Activated T-cell treated with anti-CD3 and anti-CD28 coated beads, Interleukin-2, amount 50 U/mL, for 72 hours (primary cell): Measurements from ENCODE around the gene FADS6. TPM values are rescaled to one million over a fixed set of nuclear protein-coding genes. Genes with fewer than 3 reads are reported as not detected.
A peak's percentile ranks its signal among the peaks of the same experiment; 100 is the strongest.

Source experiments
- ATAC-seq, 2 donors: fragments of 150-1000 bp; cut with Tn5 transposase; replicated peaks in 1 of 2; 2 replicates each; pipeline ENCODE4 v1.10.0; 2021; ENCODE audit warnings: moderate library complexity in 2 of 2, mild to moderate bottlenecking in 1 of 2
- DNase-seq, 2 donors: peaks; one replicate each; pipeline ENCODE4 v3.0.0; 2021 to 2022; ENCODE audit warnings: mixed read lengths in 1 of 2
- H3K27ac Mint-ChIP-seq: one replicate; pipeline ENCODE4 v1.8.0; 2022; ENCODE audit warnings: mild to moderate bottlenecking, moderate library complexity, mixed read lengths
- H3K27me3 Mint-ChIP-seq: one replicate; pipeline ENCODE4 v1.8.0; 2022; ENCODE audit warnings: low read depth, mixed read lengths
- H3K36me3 Mint-ChIP-seq, 2 donors: one replicate each; pipeline ENCODE4 v1.8.0; 2022; ENCODE audit warnings: mixed read lengths in 2 of 2, mild to moderate bottlenecking in 1 of 2; ENCODE audit not compliant: insufficient read depth in 2 of 2
- H3K4me1 Mint-ChIP-seq: one replicate; pipeline ENCODE4 v1.8.0; 2022; ENCODE audit warnings: low read depth, mixed read lengths
- H3K4me3 Mint-ChIP-seq, 2 donors: one replicate each; pipeline ENCODE4 v1.8.0; 2022; ENCODE audit warnings: mild to moderate bottlenecking in 2 of 2, mixed read lengths in 2 of 2, moderate library complexity in 2 of 2
- H3K9me3 Mint-ChIP-seq, 2 donors: one replicate each; pipeline ENCODE4 v1.8.0; 2022; ENCODE audit warnings: mixed read lengths in 2 of 2
- total RNA-seq, 2 donors: library from RNA; stranded (reverse); gene quantifications; one replicate each; pipeline ENCODE4 v1.2.3, GENCODE V29; 2022

FADS6 gene
- total RNA-seq, 2 donors from 2014 or later: not detected

DNA sequence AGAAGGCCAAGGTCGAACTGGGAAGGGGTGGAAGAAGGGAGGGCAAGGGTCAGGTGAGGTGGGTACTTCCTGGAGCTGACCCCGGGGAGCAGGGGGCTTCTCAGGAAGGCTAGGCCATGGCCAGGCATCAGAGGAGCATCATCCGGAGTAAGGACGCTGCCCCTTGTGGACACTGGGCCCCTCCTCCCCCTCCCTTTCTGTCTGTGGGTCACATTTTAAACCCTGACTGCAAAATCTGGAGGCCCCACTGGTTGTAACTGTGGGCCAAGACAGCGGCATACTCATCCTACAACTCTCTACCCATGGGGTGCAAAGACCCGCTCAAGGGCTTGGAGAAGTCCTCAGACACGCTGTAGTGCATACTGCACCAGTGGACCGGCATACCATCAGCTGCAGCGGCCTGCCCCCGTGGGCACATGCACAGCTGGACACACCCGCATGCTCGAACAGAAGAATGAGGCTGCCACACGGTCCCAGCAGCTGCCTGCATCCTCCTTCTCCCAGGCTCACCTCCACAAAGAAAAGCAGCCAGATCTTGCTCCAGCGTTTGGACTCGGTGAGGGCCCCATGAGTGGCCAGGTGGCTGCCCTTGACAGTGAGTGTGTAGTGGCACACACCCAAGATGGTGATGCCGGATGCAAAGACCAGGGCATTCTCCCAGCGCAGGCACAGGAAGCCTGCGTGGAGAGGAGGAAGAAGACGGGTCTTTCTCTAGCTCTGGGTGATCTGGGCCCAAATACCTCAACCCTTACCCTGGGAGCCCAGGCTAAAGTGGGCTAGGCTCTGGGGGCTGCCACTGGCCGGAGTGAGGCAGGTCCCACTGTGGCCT, 1.2 kb downstream of the FADS6 start:
- H3K9me3 Mint-ChIP-seq: no peaks in the 10 kb centered on the region
- ATAC-seq: no peak
- no peak overlapping the region for H3K27ac Mint-ChIP-seq
- peaks cover 0 to 1% of the 10 kb centered on the region in 2 donors for H3K36me3 Mint-ChIP-seq
- no peak for DNase-seq
- H3K4me3 Mint-ChIP-seq: no peak overlapping the region
- peaks cover 27% of the 10 kb centered on the region for H3K27me3 Mint-ChIP-seq
- H3K4me1 Mint-ChIP-seq: no peaks in the 10 kb centered on the region

DNA sequence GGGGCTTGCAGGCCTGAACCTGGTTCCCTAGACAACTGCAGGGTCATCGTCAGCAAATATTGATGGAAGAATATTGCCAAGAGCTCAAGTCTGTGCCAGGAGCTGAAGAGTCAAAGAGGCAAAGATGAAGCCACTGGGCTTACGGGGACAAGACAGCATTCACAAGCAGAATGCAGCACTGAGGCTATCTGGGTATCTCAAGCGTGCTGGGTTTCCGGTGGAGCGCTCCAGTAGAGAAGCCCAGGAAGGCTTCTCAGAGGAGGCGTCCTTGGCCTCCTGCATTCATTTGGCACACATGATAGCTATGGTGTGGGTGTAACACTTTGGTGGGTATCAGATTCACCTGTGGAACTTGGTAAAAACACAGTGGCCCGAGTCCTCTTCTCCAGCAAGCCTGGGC, 2.9 kb downstream of the FADS6 start:
- Mint-ChIP-seq H3K4me3 (no peak overlapping the region), H3K4me1 (no peaks in the 10 kb centered on the region), H3K36me3 (peaks cover 0 to 1% of the 10 kb centered on the region in 2 donors), H3K27me3 (peaks cover 15% of the 10 kb centered on the region), H3K27ac (no peak overlapping the region), H3K9me3 (no peaks in the 10 kb centered on the region)
- DNase-seq (no peak), ATAC-seq (no peak)

DNA sequence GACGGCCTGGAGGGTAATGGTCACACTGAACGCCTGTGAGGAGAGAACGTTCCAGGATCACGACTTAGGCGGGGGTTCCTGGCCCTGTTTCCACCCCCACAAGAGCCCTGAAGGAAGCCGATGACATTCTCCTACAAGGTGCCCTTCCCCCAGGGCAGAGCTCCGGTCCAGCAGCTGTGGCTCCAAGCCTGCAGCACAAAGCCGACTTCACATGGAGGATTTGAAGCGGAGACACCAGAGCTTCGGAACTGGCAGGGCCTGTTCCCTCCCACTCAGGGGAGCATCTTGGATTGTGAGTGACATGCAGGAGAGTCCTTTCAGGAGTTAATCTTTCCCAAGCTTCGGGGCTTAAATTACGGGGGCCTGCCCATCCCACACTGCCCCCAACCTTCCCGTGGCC, 5.0 kb downstream of the FADS6 start:
- DNase-seq (no peak), ATAC-seq (no peak)
- H3K36me3 Mint-ChIP-seq: no peaks in the 10 kb centered on the region
- no peak overlapping the region for H3K27ac Mint-ChIP-seq
- no peaks in the 10 kb centered on the region for H3K27me3 Mint-ChIP-seq
- no peak overlapping the region for H3K4me3 Mint-ChIP-seq
- no peaks in the 10 kb centered on the region for H3K4me1 Mint-ChIP-seq
- no peaks in the 10 kb centered on the region for H3K9me3 Mint-ChIP-seq

DNA sequence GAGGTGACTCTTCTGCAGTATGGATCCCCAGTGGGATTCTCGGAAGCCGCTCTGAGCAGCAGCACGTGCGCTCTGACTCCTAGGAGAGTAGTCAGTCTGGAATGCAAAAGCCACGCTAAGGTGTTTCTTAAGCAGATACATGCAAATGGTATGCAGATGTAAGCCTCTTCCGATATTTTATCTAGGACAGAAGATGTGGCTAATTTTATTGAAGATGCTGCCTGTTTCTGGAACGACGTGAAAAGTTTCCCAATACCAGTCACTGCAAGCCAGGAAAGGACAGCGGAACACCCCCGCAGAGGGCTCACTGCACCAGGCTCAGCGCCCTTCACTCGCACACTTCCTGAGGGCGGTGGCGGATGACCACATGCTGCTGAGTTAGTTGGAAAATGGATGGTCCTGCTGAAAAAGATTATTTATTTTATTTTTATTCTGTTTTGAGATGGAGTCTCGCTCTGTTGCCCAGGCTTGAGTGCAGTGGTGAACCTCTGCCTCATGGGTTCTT, 10.1 kb downstream of the FADS6 start:
- no peaks in the 10 kb centered on the region for H3K36me3 Mint-ChIP-seq
- ATAC-seq (no peak), DNase-seq (no peak)
- no peaks in the 10 kb centered on the region for H3K27me3 Mint-ChIP-seq
- no peaks in the 10 kb centered on the region for H3K4me1 Mint-ChIP-seq
- H3K27ac Mint-ChIP-seq: no peak overlapping the region
- H3K9me3 Mint-ChIP-seq: no peaks in the 10 kb centered on the region
- H3K4me3 Mint-ChIP-seq: no peak overlapping the region

DNA sequence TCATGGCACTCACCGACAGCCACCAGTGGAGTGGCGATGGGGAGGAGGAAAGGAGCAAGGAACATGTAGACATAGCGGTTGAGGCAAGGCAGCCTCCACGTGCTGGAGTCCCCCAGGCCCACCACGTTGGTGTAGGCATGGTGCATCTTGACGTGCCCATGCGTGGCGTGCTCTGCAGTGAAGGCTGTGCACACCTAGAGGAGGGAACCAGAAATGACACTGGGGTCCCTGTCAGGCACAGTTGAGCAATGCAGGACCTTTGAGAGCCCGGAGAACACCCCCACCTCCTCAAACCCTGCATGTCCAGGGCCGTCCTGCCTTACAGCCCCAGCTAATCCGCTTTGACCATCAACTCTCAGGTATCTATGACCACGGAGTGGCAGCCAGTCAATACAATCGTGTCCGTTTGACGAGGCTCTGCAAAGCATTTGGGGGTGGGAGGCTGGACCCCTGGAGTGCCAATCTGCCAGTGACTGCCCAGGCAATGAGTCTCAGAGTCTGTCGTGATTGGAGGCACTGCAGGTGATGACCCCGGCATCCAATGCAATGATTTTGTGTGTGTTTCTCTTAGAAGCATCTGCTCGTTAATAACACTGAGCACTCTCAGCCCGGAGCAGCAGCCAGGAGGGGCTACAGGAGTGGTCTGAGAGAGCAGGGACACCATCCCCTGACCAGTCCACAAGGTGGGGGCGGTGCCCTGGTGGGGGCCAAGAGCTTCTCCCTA, 10.8 kb downstream of the FADS6 start:
- Mint-ChIP-seq H3K36me3 (no peaks in the 10 kb centered on the region), H3K27ac (no peak overlapping the region), H3K4me3 (no peak overlapping the region), H3K27me3 (no peaks in the 10 kb centered on the region), H3K4me1 (no peaks in the 10 kb centered on the region), H3K9me3 (no peaks in the 10 kb centered on the region)
- ATAC-seq (no peak), DNase-seq (no peak)

DNA sequence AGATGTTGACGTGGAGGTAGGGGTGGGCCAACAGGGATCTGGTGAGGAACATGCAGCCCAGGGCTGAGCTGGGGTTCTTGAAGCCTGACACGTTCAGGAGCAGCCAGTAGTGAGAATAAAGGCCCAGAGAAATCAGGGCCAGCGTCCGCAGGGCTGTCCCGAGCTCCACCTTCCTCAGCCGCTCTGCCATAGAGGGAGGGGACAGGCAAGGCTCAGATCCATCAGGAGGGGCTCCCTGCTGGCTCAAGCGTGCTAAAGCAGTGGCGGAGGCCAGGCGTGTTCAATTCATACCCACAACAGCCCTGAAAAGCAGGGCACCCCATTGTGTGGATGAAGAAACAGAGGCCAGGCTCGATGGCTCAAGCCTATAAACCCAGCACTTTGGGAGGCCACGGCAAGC, 12.4 kb downstream of the FADS6 start:
- Mint-ChIP-seq H3K27me3 (no peaks in the 10 kb centered on the region), H3K9me3 (no peaks in the 10 kb centered on the region), H3K27ac (no peak overlapping the region), H3K36me3 (no peaks in the 10 kb centered on the region), H3K4me1 (no peaks in the 10 kb centered on the region), H3K4me3 (no peak overlapping the region)
- no peak for ATAC-seq
- no peak for DNase-seq

DNA sequence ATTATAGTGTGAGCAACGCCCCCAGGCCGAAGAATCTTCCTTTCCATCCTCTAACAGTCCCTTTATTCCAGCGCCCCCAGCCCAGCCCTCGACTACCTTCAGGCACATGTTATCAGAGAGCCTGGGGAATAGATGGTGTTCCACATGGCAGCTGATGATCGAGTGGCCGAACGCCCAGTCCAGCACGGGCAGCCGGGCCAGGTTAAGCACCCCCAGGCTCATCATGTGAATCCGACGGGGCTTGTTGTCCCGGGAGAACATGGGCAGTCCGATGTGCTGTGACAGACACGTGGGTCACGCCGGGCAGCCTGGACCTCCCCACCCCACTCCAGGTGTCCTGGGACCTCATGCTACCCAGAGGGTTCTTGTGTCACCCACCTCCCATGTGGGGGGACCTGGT, 14.1 kb downstream of the FADS6 start:
- peaks cover 11% of the 10 kb centered on the region for H3K4me1 Mint-ChIP-seq
- no peaks in the 10 kb centered on the region for H3K27me3 Mint-ChIP-seq
- ATAC-seq (no peak), DNase-seq (no peak)
- no peak overlapping the region for H3K27ac Mint-ChIP-seq
- H3K36me3 Mint-ChIP-seq: no peaks in the 10 kb centered on the region
- no peak overlapping the region for H3K4me3 Mint-ChIP-seq
- no peaks in the 10 kb centered on the region for H3K9me3 Mint-ChIP-seq

DNA sequence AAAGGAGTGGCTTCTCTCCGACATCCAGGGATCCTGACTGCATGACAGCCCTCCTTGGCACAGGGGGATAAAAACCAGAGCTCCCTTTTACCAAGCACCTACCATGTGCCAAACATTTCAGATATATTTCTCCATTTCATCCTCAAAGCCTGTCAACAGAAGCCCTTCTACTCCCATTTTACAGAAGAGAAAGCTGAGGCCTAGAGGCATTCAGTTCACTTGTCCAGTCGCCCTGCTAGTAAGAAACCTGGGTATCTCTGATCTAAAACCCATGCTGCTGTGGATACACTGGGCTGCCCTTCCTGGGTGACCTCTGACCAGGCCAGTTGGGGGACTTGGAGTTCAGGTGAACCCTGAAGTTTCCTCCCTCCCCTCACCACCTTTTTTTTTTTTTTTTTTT, 14.8 kb downstream of the FADS6 start:
- H3K4me1 Mint-ChIP-seq: peaks cover 16% of the 10 kb centered on the region
- H3K27ac Mint-ChIP-seq: no peak overlapping the region
- no peaks in the 10 kb centered on the region for H3K27me3 Mint-ChIP-seq
- peaks cover 0 to 2% of the 10 kb centered on the region in 2 donors for H3K36me3 Mint-ChIP-seq
- no peaks in the 10 kb centered on the region for H3K9me3 Mint-ChIP-seq
- ATAC-seq (no peak), DNase-seq (no peak)
- H3K4me3 Mint-ChIP-seq: no peak overlapping the region

DNA sequence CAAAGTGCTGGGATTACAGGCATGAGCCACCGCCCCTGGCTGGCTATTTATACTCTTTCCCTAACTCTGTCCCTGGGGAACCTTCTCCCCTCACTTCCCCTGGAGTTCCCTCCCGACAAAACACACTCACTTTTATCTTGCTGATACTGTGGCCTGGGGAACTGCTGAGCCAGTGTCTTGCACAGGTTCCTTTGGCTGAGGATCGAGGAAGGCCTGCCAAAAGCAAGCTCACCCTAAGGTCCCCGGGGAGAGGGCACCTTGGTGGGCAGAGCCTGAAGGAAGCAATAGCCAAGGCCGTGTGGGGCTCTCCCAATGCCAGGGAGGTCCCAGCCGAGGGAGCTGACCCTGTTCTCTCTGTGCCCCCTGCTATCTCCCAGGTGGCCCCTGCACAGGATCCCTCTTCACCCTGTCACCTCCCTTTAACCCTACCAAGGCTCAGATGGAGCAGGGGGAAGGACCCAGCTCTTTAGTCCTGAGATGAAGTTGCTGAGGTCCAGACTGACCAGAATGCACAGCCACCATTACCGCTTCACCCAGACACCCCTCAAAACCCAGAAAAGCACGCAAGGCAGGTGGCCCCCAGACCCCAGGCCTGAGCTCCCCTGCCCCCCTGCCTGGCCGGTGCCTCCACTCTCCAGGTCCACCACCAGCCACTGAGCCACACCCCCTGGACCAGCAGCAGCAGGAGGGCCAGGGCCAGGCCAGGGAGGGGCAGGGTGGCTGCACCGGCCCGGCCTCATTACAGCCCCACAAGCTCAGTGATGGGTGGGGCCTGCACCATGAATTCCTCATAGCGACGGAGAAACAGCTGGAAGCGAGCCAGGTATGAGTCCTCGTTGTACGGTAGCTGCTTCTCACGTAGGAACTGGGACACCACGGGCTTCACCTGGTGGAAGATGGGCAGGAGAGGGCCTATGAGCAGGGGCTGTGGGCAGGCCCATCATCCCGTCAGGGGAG, 15.6 kb downstream of the FADS6 start:
- peaks cover 18% of the 10 kb centered on the region for H3K4me1 Mint-ChIP-seq
- ATAC-seq (no peak), DNase-seq (no peak)
- H3K36me3 Mint-ChIP-seq: peaks cover 0 to 2% of the 10 kb centered on the region in 2 donors
- no peak overlapping the region for H3K27ac Mint-ChIP-seq
- no peaks in the 10 kb centered on the region for H3K27me3 Mint-ChIP-seq
- no peaks in the 10 kb centered on the region for H3K9me3 Mint-ChIP-seq
- H3K4me3 Mint-ChIP-seq: no peak overlapping the region

DNA sequence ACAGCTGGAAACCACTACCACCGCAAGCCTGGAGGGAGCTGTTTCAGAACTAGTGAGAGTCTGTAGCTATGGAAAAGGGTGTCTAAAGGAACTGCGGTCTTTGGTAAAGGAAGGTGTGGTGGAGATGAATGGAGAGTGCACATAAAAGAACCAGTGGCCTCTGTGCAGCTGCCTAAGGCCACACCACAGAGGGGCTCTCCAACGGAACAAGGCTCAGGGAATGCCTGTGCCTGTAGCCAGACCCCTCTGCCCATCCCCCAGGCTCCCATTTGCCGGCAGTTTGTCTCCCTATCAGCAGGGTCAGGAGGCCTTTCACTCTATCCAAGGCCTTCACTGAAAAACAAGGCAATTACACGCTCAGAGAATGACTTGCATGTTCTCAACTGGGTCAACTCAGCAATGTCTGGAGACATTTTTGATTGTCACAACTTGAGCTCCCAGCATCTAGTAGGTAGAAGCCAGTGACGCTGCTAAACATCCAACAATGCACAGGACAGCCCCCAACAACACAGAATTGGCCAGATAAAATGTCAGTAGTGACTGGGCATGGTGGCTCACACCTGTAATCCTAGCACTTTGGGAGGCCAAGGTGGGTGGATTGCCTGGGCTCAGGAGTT, 17.3 kb downstream of the FADS6 start:
- no peaks in the 10 kb centered on the region for H3K27me3 Mint-ChIP-seq
- ATAC-seq (no peak), DNase-seq (no peak)
- peaks cover 33% of the 10 kb centered on the region for H3K4me1 Mint-ChIP-seq
- H3K4me3 Mint-ChIP-seq: no peak overlapping the region
- H3K27ac Mint-ChIP-seq: no peak overlapping the region
- H3K9me3 Mint-ChIP-seq: no peaks in the 10 kb centered on the region
- H3K36me3 Mint-ChIP-seq: peaks cover 4% of the 10 kb centered on the region in 2 donors

DNA sequence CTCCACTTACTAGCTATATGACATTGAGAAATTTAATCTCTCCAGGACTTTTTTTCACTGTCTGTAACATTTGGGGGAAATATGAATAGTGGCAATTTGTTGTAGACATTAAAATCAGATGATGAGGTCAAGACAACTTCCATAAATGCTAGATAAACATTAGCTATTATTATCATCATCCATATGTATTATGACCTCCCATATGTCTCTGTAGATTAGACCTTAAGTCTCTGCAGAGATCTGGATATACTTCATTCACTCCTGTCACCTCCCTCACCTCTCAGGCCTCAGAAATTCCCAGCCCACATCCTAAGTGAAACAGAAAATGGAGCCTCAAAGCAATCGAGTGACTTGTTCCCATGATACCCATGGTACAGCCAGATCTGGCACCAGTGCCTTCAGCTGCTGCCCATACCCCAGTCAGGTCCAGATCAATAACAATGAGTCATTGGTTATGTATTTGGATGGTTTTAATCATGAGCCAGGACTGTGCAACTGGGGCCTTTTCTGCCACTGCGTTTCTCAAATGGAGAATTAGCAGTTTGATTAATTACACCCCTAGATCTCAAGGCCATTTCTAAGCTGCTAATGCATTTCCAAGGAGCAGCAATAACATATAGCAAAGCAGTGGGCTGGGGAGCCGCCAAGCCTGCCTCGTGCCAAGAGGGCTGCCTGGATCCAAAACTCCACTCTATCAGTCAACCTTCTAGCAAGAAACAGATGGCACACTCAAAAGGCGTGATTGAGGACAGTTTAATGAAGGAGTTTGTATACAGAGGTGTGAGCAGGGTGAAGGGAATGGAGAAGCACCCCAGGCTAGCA, 18.1 kb downstream of the FADS6 start:
- no peaks in the 10 kb centered on the region for H3K27me3 Mint-ChIP-seq

DNA sequence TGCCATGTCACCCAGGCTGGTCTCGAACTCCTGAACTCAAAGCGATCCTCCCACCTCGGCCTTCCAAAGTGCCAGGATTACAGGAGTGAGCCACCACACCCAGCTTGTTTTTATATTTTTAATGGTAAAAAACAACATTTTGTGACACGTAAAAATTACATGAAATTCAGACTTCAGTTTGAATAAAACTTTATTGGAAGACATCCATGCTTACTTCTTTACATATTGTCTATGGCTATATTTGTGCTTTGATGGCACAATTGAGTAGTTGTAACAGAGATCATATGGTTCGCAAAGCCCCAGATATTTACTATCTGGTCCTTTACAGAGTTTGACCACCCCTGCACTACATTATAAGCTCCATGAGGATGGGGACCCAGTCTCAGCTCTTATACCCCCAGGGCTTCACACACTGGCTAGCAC, 18.8 kb downstream of the FADS6 start:
- peaks cover 36% of the 10 kb centered on the region for H3K4me1 Mint-ChIP-seq
- no peaks in the 10 kb centered on the region for H3K27me3 Mint-ChIP-seq
- peaks cover 4 to 6% of the 10 kb centered on the region in 2 donors for H3K36me3 Mint-ChIP-seq
- H3K4me3 Mint-ChIP-seq: peak overlapping the region; percentile 92 to 95
- no peak overlapping the region for H3K27ac Mint-ChIP-seq
- no peaks in the 10 kb centered on the region for H3K9me3 Mint-ChIP-seq
- ATAC-seq: no peak
- no peak for DNase-seq

More for the DNA sequence above, 18.1 kb downstream of the FADS6 start:
- Mint-ChIP-seq H3K27ac (no peak overlapping the region), H3K9me3 (no peaks in the 10 kb centered on the region), H3K36me3 (peaks cover 4 to 6% of the 10 kb centered on the region in 2 donors), H3K4me1 (peaks cover 36% of the 10 kb centered on the region), H3K4me3 (no peak overlapping the region)
- ATAC-seq (no peak), DNase-seq (no peak)
